ENCODE data around the gene AXDND1.

The AXDND1 gene

DNA sequence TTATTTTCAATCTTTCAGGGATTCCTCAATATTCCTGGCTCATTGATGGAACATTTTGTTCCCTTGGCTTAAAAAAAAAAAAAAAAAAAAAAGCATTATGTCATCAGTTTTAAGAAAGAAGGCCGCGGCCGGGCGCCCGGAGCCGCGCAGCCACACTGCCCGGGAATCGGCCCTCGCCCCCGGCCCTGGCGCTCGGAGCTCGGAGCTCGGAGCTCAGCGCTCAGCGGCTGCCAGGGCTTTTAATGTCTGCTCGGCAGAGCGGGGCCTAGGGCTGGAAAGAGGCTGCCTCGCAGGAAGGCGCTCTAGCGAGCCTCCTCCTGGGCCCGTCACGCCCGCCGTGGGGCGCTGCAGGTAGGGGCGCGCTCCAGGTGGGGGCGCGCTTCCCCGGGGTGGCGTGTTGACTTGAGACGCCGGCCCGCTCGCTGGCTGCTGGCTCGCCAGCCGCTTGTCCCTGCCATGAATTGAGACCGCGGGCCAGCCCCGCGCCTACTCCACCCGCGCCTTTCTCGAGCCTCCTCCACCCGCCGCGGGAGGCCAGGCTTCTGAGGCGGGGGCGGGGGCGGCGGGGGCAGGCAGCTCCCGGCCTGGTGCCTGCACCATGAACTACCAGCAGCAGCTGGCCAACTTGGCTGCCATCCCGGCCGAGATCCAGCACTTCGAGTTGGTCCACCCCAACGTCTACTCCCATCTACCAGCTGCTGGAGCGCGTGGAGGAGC, 220.5 kb downstream of the AXDND1 start:
- DNase-seq = peak; percentile 74

DNA sequence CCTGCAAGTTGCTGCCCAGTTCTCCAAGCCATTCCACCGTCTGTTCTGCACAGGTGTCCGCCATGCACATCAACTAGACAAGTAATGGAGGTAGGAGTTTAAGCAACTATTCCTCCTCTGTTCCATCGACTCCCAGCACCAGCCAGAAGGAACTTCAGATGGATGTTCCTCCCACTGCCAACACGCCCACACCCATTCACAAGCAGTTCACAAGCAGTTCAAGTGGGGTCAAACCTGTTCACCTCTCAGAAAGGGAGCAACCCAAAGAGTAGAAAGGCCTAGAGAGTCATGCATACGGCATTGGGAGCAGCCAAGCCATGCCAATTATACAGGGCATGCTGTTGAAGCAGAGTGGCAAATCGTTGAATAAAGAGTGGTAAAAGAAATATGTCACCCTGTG, 221.6 kb downstream of the AXDND1 start:
- no peak for DNase-seq

DNA sequence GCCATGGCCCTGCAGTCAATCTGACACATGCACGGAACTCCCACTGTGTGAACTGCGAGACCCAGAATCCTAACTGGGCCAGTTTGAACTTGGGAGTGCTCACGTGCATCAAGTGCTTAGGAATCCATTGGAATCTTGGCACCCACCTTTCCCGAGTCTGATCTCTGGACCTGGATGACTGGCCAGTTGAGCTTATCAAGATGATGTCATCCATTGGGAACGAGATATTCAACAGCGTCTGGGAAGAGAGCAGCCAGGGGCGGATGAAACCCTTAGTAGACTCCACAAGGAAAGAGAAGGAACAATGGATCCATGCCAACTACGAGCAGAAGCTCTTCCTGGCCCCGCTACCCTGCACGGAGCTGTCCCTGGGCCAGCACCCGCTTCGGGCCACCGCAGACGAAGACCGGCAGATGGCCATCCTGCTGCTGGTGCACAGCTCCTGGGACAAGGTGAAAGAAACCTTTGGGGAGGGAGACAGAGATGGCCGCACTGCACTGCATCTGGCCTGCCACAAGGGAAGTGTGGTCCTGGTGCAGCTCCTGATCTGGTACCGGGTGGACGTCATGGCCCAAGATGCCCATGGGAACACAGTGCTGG, 222.8 kb downstream of the AXDND1 start:
- DNase-seq = no peak

DNA sequence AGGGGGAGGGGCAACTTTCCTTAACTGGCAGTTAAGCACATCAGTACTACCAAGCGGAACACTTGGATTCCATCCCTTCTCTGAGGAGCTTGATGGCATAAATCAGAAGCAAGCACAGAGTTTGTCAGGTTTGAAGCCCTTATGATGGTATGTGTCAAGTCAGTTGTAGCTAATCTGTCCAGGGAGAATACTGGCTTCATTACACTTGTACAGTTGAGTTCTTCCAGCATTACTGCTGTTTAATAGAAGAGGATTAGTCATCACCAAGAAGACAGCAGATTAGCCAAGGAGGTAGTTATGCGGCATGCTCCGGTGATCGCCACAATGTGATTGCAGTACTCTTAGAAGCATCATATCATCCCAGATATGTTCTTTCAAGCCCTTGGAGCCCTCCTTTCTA, 223.7 kb downstream of the AXDND1 start:
- no peak for DNase-seq

- no peak for DNase-seq
Measured at GRCh38 chr1:179590671-179591070, 224.9 kb downstream of the AXDND1 start.

DNA sequence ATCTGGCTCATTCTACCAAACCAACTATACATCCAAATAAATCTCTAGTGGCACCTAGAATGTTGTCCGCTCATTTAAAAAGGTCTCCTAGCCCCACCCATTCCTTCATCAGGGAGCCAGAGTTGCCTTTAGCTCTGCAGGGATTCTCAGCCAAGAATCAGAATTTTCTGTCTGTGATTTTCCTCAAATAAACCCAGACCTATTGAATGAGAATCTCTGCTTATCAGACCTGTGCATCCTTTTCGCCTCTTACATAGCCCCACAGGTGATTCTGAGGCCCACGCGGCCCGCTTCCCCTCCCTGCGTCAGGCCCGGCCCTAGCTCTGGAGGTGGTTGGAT, 225.5 kb downstream of the AXDND1 start:
- no peak for DNase-seq

DNA sequence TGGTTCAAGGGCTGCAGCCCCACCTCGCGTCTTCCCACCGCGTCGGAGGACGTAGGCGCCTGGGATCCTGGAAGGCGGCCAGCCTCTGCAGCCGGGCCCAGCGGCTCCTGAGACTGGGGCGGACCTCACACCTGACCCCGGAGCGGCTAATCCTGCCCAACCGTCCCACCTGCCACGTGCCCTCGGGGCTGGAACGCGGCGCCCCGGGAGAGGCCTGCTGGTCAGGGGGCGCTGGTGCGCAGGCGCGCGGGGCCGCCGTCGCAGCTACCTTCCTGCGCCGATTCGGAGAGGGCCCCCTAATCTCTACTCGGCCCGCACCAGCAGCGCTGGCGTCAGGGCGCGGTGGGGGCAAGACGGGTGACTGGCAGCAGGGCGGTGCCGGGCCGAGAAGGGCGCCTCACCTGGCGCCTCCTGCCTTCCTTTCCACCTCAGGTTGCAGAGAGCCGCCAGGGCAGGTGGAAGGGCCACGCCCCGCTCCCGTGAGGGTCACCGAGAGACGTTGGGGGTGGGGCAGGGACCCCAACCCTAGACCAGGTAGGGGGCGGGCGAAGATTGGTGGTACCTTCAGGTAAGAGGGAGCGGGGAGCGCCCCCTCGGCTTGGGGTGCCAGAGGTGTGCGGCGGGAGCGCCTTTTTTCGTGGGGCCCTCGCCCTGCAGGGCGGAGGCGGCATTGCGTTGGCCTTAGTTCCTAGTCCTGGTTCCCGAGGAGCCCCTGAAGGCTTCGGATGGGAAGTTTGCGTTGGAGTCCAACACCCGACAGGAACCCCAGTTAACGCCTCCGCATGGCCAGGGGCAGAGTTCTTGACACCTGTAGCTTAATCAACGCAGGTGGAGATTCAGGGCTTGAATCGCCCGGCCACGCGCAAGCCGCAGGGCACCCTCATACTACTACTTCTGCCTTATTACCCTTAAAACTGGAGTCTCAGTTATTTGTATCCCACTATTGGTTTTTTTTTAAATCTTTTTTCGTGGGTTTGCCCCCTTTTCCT, 226.1 kb downstream of the AXDND1 start, which contains the start of gene TDRD5:
Gene TDRD5, plus strand, starts transcription at position 241 of the 989 bp plus-strand sequence. CDS start 784 bp downstream, outside the sequence.
- DNase-seq = no peak

DNA sequence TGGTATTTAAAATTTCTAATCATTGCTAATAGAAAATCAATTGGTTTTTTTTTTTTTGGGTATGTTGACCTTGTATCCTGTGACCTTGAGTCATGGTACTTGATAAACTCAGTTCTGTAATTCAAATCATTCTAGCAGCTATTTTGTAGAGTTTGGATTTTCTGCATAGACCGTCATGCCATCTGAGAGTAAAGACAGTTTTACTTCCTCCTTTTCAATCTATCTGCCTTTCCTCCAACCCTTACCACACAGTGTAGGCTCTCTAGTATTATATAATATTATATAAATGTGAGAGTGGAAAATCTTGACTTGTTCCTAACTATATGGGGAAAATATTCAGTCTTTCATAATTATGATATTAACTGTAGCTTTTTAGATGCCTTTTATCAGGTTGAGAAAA, 232.9 kb downstream of the AXDND1 start:
- no peak for DNase-seq

DNA sequence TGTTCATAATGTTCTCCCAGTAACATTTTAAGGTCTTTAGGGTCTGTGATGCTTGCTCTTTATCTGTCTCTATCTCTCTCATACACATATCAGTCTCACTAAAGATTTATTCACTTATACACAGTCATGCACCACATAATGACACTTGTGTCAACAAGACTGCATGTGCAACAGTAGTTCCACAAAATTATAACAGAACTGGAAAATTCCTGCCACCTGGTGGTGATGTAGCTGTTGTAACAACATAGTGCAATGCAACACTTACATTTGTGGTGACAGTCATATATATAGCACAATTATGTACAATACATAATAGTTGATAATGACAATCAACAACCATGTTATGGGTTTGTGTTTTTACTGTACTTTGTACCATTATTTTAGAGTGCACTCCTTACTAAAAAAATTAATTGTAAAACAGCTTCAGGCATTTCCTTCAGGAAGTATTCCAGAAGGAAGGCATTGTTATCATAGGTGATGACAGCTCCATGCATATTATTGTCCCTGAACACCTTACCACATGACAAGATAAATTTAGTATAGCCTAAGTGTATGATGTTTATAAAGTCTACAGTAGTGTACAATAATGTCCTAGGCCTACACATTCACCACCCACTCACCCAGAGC, 234.0 kb downstream of the AXDND1 start:
- peak; percentile 18 for DNase-seq

GRCh38 chr1:179601093-179601492, 235.3 kb downstream of the AXDND1 start:
- DNase-seq = no peak
